Naive B cell (primary cell): ENCODE results near the gene TBR1. TPM values are rescaled to one million over a fixed set of nuclear protein-coding genes. Genes with fewer than 3 reads are reported as not detected.

Source experiments
- polyA plus RNA-seq, 6 donors: library from polyadenylated mRNA; unstranded; fragments of 300-500 nt; fragmentation: Illumina TruSeq; gene quantifications; one replicate each; pipeline ENCODE4 v1.2.3, GENCODE V29; 2021; ENCODE audit warnings: low read depth in 6 of 6

The TBR1 gene
- polyA plus RNA-seq, 6 donors from 2014 or later: not detected

Other genes starting within 250 kb of the TBR1 start
- gene PSMD14, start 107.9 kb upstream of the TBR1 start, polyA plus RNA-seq: 10 to 100 TPM; 45.7 to 99.6 (median 49.9) TPM
- under 1 TPM in 2 of 6 donors, not detected in 4; 0.05 to 0.08 TPM for gene SLC4A10, start 208.1 kb downstream of the TBR1 start, polyA plus RNA-seq